Type B pancreatic cell (in vitro differentiated cells): Measurements from ENCODE around the gene GJA10. TPM values are rescaled to one million over a fixed set of nuclear protein-coding genes. Genes with fewer than 3 reads are reported as not detected.
A peak's percentile ranks its signal among the peaks of the same experiment; 100 is the strongest.
"Not testable (repeated sequence)": the region's sequence is repeated elsewhere in the genome, so short reads cannot be mapped to it uniquely, and the experiment has no call there.

Source experiments
- DNase-seq: peaks from one replicate; pipeline ENCODE4 v3.0.0; 2021; ENCODE audit warnings: mixed read lengths; ENCODE audit not compliant: unreplicated experiment; ENCODE audit errors: extremely low spot score
- H3K27ac Mint-ChIP-seq: 2 replicates; pipeline ENCODE4 v1.8.0; 2021; ENCODE audit warnings: mild to moderate bottlenecking, mixed read lengths
- H3K27me3 Mint-ChIP-seq: 2 replicates; pipeline ENCODE4 v1.8.0; 2021; ENCODE audit warnings: mixed read lengths
- H3K36me3 Mint-ChIP-seq: 2 replicates; pipeline ENCODE4 v1.8.0; 2021; ENCODE audit warnings: mixed read lengths
- H3K4me1 Mint-ChIP-seq: one replicate; pipeline ENCODE4 v1.8.0; 2021; ENCODE audit warnings: mixed read lengths; ENCODE audit not compliant: unreplicated experiment
- H3K4me3 Mint-ChIP-seq: 2 replicates; pipeline ENCODE4 v1.8.0; 2021; ENCODE audit warnings: mild to moderate bottlenecking, mixed read lengths
- H3K9me3 Mint-ChIP-seq: 2 replicates; pipeline ENCODE4 v1.8.0; 2021; ENCODE audit warnings: mixed read lengths
- total RNA-seq: library from RNA; stranded (reverse); gene quantifications from 2 replicates; pipeline ENCODE4 v1.2.1, GENCODE V29; 2021; ENCODE audit warnings: low replicate concordance
- TF ChIP-seq, protein P1 (sequence below): fragments of 200-600 bp; sonication (generic); conservative IDR thresholded peaks from 2 replicates; pipeline ENCODE4 v1.5.0; 2021; ENCODE audit warnings: antibody characterized with exemption, mild to moderate bottlenecking

GJA10 gene
- total RNA-seq, 1 donor from 2014 or later, result not detected

DNA sequence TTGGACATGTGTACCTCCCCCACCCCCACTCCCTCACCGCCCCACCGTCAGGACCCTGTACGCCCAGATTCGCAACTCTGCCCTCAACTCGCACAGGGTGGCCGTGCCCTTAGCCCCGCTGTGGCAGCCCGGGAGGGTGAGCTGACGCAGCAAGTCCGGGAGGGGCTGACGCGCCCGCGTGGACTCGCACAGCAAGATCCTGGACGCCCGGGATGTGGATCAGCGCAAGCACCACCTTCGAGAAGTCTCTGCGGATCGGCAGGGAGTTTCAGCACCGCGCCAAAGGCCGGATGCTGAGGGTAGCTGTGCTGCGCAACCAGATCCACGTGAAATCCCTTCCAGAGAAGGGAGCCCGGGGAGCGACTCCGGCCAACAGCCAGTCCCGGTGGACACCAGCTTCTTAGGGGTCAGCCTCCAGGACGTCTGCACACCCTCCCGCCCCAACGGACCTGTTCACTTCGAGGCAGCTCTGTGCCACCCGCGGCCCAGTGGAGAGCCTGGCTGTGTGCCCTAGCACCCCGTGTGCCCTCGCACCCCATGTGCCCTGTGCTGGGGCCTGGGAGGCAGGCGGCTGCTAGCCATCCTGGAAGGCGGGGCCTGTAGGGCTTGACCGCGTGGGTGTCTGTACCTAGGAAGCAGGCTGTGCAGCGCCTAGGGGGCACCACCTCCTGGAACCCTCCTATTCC is 6.7 kb upstream of the GJA10 start:
- Mint-ChIP-seq H3K27ac (no peak overlapping the region), H3K4me3 (no peak overlapping the region), H3K36me3 (no peaks in the 10 kb centered on the region), H3K27me3 (peaks cover 17% of the 10 kb centered on the region), H3K4me1 (peaks cover 5% of the 10 kb centered on the region), H3K9me3 (no peaks in the 10 kb centered on the region)
- TF ChIP-seq, protein P1, sequence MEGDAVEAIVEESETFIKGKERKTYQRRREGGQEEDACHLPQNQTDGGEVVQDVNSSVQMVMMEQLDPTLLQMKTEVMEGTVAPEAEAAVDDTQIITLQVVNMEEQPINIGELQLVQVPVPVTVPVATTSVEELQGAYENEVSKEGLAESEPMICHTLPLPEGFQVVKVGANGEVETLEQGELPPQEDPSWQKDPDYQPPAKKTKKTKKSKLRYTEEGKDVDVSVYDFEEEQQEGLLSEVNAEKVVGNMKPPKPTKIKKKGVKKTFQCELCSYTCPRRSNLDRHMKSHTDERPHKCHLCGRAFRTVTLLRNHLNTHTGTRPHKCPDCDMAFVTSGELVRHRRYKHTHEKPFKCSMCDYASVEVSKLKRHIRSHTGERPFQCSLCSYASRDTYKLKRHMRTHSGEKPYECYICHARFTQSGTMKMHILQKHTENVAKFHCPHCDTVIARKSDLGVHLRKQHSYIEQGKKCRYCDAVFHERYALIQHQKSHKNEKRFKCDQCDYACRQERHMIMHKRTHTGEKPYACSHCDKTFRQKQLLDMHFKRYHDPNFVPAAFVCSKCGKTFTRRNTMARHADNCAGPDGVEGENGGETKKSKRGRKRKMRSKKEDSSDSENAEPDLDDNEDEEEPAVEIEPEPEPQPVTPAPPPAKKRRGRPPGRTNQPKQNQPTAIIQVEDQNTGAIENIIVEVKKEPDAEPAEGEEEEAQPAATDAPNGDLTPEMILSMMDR, result no peak
- no peak for DNase-seq

DNA sequence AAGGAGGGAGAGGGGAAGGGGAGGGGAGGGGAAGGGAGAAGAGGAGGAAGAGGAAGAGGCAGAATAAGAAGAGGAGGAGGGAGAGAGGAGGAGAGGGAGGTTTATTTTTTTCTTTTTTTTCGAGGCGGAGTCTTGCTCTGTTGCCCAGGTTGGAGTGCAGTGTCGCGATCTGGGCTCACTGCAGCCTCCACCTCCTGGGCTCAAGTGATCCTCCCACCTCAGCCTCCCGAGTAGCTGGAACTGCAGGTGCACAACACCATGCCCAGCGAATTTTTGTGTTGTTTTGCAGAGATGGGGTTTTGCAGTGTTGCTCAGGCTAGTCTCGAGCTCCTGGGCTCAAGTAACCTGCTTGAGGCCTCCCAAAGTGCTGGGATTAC is 6.1 kb upstream of the GJA10 start:
- H3K4me3 Mint-ChIP-seq, result no peak overlapping the region
- no peak overlapping the region for H3K27ac Mint-ChIP-seq
- no peak for DNase-seq
- no peaks in the 10 kb centered on the region for H3K36me3 Mint-ChIP-seq
- no peaks in the 10 kb centered on the region for H3K9me3 Mint-ChIP-seq
- peaks cover 19% of the 10 kb centered on the region for H3K27me3 Mint-ChIP-seq
- TF ChIP-seq, protein P1, result no peak
- peaks cover 5% of the 10 kb centered on the region for H3K4me1 Mint-ChIP-seq

DNA sequence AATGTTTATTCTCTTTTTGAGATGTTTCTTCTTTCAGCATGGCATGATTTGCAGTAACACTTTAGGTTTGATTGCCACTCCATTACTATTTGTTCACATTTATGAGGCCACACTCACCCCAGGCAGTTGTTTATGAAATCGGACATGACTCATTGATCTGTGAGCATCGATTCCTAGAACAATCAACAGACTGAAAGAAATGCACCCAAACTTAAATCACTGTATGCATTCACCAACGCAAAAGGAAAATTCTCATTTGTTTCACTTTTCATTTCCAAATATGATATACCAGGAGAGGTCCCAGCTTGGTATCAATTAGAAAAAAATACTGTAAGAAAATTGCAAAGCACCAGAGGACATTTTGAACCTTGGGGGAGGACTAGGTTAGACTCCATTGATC is 5.4 kb upstream of the GJA10 start:
- Mint-ChIP-seq H3K27me3 (peaks cover 23% of the 10 kb centered on the region), H3K4me1 (peaks cover 5% of the 10 kb centered on the region), H3K4me3 (no peak overlapping the region), H3K9me3 (no peaks in the 10 kb centered on the region), H3K27ac (no peak overlapping the region), H3K36me3 (no peaks in the 10 kb centered on the region)
- no peak for DNase-seq
- TF ChIP-seq, protein P1, result no peak

DNA sequence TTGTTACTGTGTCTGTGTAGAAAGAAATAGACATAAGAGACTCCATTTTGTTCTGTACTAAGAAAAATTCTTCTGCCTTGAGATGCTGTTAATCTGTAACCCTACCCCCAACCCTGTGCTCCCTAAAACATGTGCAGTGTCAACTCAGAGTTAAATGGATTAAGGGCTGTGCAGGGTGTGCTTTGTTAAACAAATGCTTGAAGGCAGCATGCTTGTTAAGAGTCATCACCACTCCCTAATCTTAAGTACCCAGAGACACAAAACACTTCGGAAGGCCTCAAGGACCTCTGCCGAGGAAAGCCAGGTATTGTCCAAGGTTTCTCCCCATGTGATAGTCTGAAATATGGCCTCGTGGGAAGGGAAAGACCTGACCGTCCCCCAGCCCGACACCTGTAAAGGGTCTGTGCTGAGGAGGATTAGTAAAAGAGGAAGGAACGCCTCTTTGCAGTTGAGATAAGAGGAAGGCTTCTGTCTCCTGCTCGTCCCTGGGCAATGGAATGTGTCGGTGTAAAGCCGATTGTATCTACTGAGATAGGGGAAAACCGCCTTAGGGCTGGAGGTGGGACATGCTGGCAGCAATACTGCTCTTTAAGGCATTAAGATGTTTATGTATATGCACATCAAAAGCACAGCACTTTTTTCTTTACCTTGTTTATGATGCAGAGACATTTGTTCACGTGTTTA is 3.3 kb upstream of the GJA10 start:
- H3K9me3 Mint-ChIP-seq, H3K4me1 Mint-ChIP-seq, H3K36me3 Mint-ChIP-seq, H3K27ac Mint-ChIP-seq, DNase-seq: not testable (repeated sequence)
- H3K4me3 Mint-ChIP-seq, result peak overlapping the region; percentile 7
- H3K27me3 Mint-ChIP-seq, result peaks cover 27% of the 10 kb centered on the region

DNA sequence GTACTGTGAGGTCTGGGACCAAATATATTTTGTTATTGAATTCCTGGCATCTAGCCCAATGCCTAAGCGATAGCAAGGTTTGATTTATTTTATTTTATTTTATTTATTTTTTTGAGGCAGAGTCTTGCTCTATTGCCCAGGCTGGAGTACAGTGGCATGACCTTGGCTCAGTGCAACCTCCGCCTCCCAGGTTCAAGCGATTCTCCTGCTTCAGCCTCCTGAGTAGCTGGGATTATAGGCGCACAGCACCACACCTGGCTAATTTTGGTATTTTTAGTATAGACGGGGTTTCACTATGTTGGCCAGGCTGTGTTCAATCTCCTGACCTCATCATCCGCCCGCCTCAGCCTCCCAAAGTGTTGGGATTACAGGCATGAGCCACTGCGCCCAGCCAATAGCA is 1.7 kb upstream of the GJA10 start:
- TF ChIP-seq, protein P1, result peak; percentile 18
- H3K4me3 Mint-ChIP-seq, DNase-seq, H3K36me3 Mint-ChIP-seq, H3K4me1 Mint-ChIP-seq, H3K9me3 Mint-ChIP-seq, H3K27ac Mint-ChIP-seq: not testable (repeated sequence)
- peaks cover 29% of the 10 kb centered on the region for H3K27me3 Mint-ChIP-seq

DNA sequence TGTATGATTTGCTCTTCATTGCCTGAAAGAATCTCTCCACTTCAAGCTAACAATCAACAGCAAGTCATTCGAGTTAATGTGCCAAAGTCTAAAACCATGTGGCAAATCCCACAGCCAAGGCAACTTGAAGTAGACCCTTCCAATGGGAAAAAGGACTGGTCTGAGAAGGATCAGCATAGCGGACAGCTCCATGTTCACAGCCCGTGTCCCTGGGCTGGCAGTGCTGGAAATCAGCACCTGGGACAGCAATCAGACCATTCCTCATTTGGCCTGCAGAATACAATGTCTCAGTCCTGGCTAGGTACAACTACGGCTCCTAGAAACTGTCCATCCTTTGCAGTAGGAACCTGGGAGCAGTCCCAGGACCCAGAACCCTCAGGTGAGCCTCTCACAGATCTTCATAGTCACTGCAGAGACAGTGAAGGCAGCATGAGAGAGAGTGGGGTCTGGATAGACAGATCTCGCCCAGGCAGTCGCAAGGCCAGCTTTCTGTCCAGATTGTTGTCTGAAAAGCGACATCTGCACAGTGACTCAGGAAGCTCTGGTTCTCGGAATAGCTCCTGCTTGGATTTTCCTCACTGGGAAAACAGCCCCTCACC is 1.1 kb downstream of the GJA10 start:
- DNase-seq, result no peak
- Mint-ChIP-seq H3K4me1 (peaks cover 5% of the 10 kb centered on the region), H3K4me3 (no peak overlapping the region), H3K36me3 (no peaks in the 10 kb centered on the region), H3K27me3 (peaks cover 29% of the 10 kb centered on the region), H3K9me3 (no peaks in the 10 kb centered on the region), H3K27ac (no peak overlapping the region)
- TF ChIP-seq, protein P1, result no peak

DNA sequence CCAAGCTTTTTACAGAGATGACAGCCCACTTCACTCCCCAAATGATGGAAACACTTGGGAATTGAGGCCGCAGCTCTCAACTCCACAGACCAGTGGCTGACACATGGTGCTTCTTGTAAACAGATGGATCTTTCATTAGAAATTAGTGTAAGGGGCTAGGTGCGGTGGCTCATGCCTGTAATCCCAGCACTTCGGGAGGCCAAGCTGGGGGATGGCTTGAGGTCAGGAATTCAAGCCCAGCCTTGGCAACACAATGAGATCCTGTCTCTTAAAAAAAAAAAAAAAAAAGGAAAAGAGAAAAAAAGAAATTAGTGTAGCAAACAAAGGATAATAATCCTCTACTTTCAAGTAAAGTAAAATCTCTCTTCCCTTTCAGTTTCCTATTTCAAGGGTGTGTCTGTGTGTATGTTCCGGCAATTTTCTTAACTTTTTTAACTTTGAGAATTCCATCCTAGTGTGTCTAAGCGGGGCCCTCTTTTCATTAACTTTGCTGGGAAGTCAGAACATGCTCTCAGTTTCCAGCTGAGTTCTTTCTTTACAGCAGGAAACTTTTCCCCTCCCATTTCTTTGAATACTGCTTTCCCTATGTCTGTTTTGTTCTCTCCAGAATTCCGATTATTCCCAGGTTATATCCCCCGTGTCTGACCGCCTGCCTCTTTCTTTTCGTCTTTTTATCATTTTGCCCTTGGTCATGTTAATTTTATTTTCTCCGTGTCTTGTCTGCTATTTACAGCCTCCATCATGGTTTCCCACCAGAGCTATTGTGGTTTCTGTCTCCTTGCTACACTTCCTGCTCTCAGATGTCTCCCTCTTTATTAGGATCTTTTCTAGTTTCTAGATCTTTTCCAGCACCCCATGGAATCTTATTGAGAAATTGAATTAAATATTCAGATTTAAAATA is 16.0 kb downstream of the GJA10 start:
- not testable (repeated sequence) for H3K4me1 Mint-ChIP-seq, DNase-seq, H3K36me3 Mint-ChIP-seq, H3K27me3 Mint-ChIP-seq, H3K27ac Mint-ChIP-seq, H3K9me3 Mint-ChIP-seq
- H3K4me3 Mint-ChIP-seq, result peak overlapping the region; percentile 44
